Measurements from ENCODE around the gene LFNG. TPM values are rescaled to one million over a fixed set of nuclear protein-coding genes. Genes with fewer than 3 reads are reported as not detected.

The LFNG gene
- total and polyA plus RNA-seq, 9 of the 15 experiments (the other 6 are each of a cell fraction or from before 2014, with no cell fraction given), result 0.03 to 0.89 (median 0.25) TPM; not detected in 1

- Histone ChIP-seq H3K4me3 (peak within 1 kb of the TSS; percentile 98), H3K9ac (ENCODE audit: insufficient read depth in 1 of 2, low read depth in 2 of 2, low read length in 2 of 2) (peak within 1 kb of the TSS; percentile 69 to 91; a peak in 3 of 4 replicates), H3K4me2 (ENCODE audit: insufficient read depth, low read length) (peak within 1 kb of the TSS; percentile 86), H3K36me3 (ENCODE audit: control insufficient read depth, insufficient read depth, low read length) (peaks cover 4% of the 10 kb centered on the region; the same call in 1 of the 3 replicates), H2AFZ (ENCODE audit: low read depth, low read length) (peak within 1 kb of the TSS; percentile 81), H3K27ac (ENCODE audit: extremely low read depth, low read depth, low read length) (peak within 1 kb of the TSS; percentile 69), H3K79me2 (ENCODE audit: control insufficient read depth, insufficient read depth, low read length) (peaks cover 28% of the 10 kb centered on the region), H3K4me1 (replicated peaks in 1 of 2; ENCODE audit: control insufficient read depth in 2 of 2, insufficient read depth in 2 of 2, low read length in 2 of 2) (peaks cover 11 to 43% of the 10 kb centered on the region in 2 experiments; a peak in 4 of 5 replicates), H3K9me3 (replicated peaks; ENCODE audit: control insufficient read depth, insufficient read depth, low read depth, low read length) (no peaks in the 10 kb centered on the region), H3K27me3 (ENCODE audit: control insufficient read depth in 2 of 2, insufficient read depth in 2 of 2, low read length in 2 of 2) (no peaks in the 10 kb centered on the region), H3K9me1 (ENCODE audit: control insufficient read depth, insufficient read depth, low read length) (no peaks in the 10 kb centered on the region), H4K20me1 (replicated peaks; ENCODE audit: control insufficient read depth, insufficient read depth, low read length) (no peaks in the 10 kb centered on the region)
- POLR2A ChIA-PET, result interaction anchor here (0.5 to 0.9 kb wide), 2 partner anchors 75 to 144 kb away, joined by 3 read pairs; no protein-coding TSS in a partner anchor
- WGBS (ENCODE audit: insufficient coverage, low coverage, missing lambda C conversion rate), result 1% methylated on average over 42 of the region's 66 CpGs
- peak; percentile 54 for ATAC-seq
- DNase-seq (ENCODE audit: extremely low read depth in 1 of 4, low spot score in 3 of 4), result peak; percentile 92 to 95 (median 92)
- in situ Hi-C loops (cut with MboI), result no loop called here
- BruUV-seq (replicated peaks), result no TSS peak
- no peak for FAIRE-seq
- intact Hi-C loops (cut with micrococcal nuclease), result no loop called here
- CTCF ChIA-PET (ENCODE audit: low intra/inter-chr PET ratio), result no interaction called here
- TF ChIP-seq TAF9B (IDR thresholded peaks at IDR 0.05; ENCODE audit: partially characterized antibody) (no peak), PHF8 (IDR thresholded peaks at IDR 0.05; ENCODE audit: borderline replicate concordance, low read length) (peak; percentile 61; the same call in 1 of the 2 replicates), ZNF609 (CRISPR knock-in tag; IDR thresholded peaks at IDR 0.05; ENCODE audit: borderline replicate concordance) (no peak), SRSF9 (IDR thresholded peaks at IDR 0.05; ENCODE audit: borderline replicate concordance, low read depth, low read length) (no peak), RB1 (IDR thresholded peaks at IDR 0.05; ENCODE audit: low read depth) (peak; percentile 77), ZNF165 (CRISPR knock-in tag; IDR thresholded peaks at IDR 0.05; ENCODE audit: borderline replicate concordance) (no peak), SMAD1 (IDR thresholded peaks at IDR 0.05; ENCODE audit: low read depth, low read length, partially characterized antibody) (no peak), MTF1 (CRISPR knock-in tag; IDR thresholded peaks at IDR 0.05; ENCODE audit: borderline replicate concordance) (no peak), ZNF707 (CRISPR knock-in tag; conservative IDR thresholded peaks at IDR 0.05) (no peak), HBP1 (CRISPR knock-in tag; IDR thresholded peaks at IDR 0.05) (no peak), CTBP1 (IDR thresholded peaks at IDR 0.05; ENCODE audit: borderline replicate concordance) (peak; percentile 57; the same call in 1 of the 2 replicates), MNT (conservative IDR thresholded peaks at IDR 0.05) (peak; percentile 33 to 62; a peak in 3 of 4 replicates)
These were observed 39.2 kb downstream of the LFNG start, which contains the start of gene IQCE for GRCh38 chr7:2558629-2559282. TSS of gene IQCE (plus strand) at chr7:2558979. CDS start at chr7:2559182, 203 bp downstream.
